CD4-positive, alpha-beta T cell treated with Interleukin-2 at 100 ng/mL for 4 hours (primary cell): ENCODE measurements around the gene ENAM.
"Not testable (repeated sequence)": the region's sequence is repeated elsewhere in the genome, so short reads cannot be mapped to it uniquely, and the experiment has no call there.

Experiments used
- DNase-seq: peaks from one replicate; pipeline ENCODE4 v3.0.0-alpha.2; 2020; ENCODE audit warnings: low spot score

ENAM gene

DNA sequence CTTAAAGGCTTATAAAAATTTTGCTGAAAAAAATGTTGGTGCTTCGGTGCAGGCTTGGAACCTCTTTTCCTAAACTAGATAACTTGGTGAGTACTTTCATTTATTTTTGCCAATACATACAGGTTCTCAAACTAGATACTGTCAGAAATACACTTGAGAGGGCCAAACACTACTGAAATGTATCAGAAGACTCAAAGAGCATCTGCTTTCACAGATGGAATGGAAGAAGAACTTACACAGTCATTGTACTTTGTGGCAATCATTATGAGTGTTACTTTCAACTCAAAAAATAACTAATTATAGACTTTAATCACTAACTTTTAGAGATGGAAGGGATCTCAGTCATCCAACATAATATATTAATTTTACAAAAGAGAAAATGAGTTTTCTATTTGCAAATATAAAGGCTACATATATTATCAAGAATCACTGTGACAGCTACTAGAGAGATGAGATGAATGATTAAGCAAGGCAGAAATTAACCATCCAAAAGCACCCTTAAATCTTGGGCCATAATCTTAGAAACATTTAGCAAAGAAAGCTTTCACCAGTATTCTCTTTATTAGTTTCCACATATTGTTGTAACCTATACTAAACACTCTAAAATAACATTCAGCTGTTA is 1.0 kb downstream of the ENAM start:
- DNase-seq = no peak

DNA sequence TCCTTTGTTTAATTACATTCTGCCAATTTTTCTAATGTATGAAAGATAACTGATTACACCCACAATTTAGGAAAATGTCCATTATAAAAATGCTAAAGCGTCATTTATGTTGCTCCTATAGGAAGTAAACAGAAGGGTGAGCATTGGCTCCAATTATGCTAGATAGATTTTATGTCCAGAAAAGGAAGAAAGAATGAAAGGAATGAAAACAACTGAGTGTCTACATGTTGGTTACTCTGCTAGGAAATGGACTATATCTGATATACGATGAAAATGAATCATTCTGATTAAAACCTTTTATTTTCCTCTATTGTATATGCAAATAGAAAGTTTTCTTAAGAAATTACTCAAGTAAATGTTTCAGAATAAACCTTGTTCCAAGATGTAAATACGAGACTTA is 1.6 kb downstream of the ENAM start:
- no peak for DNase-seq

DNA sequence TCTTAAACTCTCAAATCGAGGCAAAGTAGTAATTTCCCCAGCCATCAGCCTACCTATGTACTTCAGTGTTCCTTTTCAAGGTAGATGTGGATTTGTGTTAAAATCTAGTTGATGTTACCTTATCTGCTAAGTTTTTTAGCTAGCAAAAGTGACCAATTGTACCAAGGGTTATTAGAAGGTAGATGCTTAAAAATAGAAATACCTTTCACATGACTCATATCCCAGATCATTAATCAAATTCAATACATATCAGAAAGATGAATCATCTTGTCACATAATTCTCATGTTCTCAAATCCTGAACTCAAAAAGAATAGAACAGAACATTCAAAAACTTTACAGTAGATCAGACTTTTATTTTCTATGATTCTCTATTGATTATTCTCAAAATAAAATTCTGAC is 3.5 kb downstream of the ENAM start:
- DNase-seq = no peak

DNA sequence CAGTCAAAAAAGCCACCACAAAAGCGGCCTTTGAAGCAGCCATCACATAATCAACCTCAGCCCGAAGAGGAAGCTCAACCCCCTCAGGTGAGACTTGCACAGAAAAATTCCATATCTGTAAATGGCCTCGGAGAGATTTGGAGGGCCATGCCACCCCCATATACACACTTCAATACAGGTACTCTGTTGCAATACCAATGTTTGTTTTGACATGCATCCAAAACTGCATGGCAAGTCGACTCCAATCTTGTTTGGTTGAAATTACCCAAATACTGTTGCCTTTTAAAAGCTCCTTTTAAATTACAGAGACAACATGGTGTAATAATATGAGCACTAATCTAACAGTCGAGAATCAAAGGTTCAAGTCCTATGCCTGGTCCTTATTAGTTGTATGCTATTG is 5.9 kb downstream of the ENAM start:
- no peak for DNase-seq

- DNase-seq = no peak
Observed at GRCh38 chr4:70637239-70637913, 8.8 kb downstream of the ENAM start.

DNA sequence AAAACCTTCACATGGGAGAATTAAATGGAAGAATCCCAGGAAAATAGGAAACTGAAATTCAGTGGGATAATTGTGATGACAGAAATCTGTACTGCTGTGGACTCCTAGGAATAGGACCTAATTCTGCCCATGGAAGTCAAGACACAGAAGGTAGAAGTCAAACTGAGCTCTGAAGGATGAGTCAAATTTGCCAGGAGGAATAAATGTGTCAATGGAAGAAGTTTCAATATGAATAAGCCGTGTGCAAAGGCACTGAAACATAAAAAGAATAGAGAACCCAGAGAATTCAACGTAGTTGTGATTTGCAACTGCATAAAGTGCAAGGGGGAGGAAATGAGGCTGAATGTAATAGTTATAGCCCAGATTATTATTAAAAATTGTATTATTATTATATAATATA is 11.6 kb downstream of the ENAM start:
- no peak for DNase-seq

DNA sequence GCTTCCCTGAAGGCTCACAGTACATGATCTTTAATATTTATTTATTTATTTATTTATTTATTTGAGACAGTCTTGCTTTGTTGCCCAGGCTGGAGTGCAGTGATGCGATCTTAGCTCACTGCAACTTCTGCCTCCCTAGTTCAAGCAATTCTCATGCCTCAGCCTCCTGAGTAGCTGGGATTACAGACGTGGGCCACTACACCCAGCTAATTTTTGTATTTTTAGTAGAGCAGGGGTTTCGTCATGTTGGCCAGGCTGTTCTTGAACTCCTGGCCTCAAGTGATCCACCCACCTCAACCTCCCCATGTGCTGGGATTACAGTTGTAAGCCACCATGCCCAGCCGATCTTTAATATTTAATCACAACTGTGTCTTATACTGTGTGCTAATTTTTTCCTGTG is 22.2 kb downstream of the ENAM start:
- DNase-seq = not testable (repeated sequence)

DNA sequence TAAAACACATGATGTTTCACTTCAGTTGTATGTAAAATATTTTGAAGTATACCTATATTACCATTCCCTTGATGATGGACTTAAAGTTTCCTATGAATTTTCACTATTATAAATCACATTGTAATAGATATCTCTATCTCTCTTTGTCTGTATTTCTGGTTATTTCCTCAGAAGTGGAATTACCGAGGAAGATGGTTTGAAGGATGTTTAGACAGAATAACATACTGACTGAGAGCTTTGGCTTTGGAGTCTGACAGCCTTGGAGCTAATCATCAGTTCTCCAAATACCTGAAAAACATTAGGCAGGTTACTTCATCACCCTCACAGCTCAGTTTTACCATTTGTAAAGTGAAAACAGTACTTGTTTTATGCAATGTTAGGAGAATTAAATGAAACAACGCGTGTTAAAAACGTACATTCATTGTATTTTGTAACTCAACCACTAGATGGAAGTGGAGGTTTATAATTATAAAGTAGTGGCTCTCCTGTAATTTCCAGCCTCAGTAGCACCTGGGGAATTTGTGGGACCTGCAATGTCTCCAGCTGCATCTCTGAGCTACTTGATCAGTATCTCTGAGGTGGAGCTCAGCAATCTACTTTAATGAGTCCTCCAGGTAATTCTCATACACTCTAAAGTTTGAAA is 23.4 kb downstream of the ENAM start:
- DNase-seq = peak; percentile 48

DNA sequence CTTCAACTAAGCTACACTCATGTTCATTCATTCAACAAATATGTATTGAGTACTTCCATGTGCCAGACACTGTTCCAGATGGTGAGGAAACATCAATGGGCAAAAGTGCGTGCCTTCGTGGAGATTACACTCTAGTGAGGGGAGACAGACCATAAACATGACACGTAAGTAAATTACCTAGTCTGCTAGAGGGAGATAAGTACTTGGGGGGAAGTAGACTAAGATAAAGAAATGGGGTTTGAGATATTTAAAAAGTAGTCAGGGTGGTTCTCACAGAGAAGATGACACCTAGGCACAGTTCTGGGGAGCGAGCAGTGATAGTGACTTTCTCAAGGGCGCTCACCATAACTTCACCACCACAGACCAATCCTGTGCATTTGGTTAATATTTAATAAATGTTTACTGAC is 26.1 kb downstream of the ENAM start:
- no peak for DNase-seq

DNA sequence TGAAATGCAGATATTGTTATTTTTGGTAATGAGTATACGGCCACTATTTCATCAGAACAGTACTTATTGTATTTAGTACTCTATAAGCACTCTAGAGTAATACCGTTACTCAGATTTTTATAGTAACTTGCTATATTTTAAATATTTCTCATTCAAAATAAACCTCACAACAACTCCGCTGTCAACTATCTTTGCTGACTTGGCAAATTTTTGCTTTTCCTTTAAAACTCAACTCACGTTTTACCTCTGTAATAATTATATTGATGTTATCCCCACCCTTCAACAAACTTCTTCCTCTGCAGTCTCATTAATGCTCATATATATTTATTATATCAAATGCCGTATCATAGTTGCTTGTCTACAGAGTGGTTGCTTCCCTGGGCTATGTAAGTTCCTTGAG is 28.8 kb downstream of the ENAM start:
- no peak for DNase-seq

DNA sequence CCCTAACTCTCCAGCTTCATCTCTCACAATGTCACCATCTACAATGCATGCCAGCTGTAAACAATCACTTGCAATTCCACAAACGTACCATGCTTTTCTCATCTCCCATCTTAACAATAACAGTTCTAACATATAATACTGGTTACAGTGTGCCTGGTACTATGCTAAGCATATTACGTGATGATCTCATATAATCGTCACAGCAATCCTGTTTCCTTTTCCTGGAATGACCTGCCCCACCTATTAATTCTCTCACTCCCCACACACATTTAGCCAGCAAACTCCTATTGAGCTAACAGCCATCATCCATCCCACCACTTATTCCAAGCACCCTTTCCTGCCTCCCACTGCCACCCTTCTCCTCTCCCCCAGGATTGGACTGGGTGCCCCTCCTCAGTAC is 29.9 kb downstream of the ENAM start:
- no peak for DNase-seq

GRCh38 chr4:70660106-70660505 is 31.6 kb downstream of the ENAM start:
- no peak for DNase-seq

GRCh38 chr4:70661309-70661922 is 32.9 kb downstream of the ENAM start:
- DNase-seq = not testable (repeated sequence)

GRCh38 chr4:70666369-70666768 is 37.8 kb downstream of the ENAM start, which contains the start of gene JCHAIN:
Gene JCHAIN (minus strand): TSS chr4:70666508. CDS start chr4:70666490, 18 bp downstream.
- DNase-seq = no peak

GRCh38 chr4:70667740-70668535 is 39.4 kb downstream of the ENAM start:
- DNase-seq = no peak

DNA sequence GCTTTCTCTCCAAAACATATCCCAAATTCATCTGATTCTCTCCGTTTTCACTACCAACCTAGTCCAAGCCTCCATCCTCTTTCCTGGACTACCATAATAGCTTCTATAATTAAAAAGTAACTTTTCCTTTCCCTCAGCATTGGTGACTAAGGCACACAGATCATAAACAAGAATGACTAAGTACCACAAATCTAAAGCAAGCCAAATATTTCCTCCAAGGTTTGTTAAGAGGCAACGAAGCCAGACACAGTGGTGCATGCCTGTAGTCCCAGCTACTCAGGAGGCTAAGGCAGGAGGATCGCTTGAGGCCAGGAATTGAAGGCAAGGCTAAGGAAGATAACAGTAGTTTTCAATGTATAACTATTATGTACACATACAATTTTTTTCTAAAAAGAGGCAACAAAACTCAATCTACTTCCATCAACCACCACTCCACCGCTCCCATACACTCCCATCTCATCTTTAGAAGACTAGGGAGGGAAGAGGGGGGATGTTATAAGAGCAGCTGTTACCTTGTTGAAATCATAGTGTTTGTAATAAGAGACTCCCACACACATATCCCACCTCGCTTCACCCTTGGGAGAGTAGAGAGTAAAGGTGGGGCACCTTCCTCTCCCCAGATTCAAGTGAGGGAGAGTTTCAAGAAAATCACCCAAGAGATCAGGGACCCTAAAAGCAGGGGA is 41.9 kb downstream of the ENAM start:
- DNase-seq = no peak

DNA sequence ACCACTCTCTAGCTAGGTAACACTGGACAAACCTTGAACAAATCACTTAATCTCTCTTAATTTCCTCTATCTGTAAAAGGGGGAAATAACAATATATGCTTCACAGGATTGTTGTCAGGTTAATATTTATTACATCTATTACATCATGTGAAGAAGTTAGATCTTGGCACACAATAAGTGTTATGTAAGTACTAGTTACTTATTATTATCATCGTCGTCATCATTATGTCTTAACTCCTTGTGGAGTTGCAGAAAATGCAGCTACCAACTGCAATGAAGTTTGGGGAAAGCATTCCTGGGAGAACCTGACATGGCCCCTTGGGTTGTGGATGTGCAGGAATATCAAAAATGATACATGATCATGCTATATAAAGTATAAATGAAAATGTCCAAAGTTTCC is 42.5 kb downstream of the ENAM start:
- DNase-seq = no peak

DNA sequence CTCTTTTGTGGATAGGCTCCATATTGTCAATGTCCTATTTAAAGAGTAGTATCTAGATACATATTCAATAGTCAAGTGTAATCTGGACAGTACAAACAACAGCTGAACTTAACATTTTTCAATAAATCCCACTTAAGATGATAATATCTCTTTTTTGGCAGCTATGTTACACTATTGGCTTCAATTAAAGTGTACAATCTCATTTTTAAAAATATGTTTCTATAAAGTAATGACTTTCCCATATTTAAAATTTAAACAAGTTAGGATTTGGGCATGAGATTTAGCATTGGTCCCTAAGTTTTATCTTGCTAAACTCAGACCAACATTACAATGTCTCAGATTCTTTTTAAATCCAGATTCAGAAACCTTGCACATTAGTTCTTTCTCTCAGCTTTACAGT is 45.6 kb downstream of the ENAM start:
- no peak for DNase-seq

DNA sequence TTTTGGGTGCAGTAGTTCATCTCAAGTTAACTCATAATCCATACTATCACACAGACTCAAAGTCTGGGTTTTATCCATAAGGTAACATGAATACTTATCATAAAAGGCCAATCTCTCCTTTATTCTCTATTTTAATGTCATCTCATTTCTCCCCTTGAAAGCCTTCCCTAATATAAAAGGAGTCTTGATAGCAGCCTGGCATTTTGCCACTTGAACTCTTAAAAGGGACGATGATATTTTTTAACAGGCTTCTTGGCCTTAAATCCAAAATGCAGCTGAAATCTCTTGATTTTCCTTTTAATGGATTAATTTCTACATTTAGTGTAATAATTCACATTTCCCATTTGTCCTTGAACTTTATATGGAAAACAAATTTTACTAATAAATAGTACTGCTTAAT is 46.2 kb downstream of the ENAM start:
- DNase-seq = no peak

GRCh38 chr4:70676554-70677090 is 48.1 kb downstream of the ENAM start:
- DNase-seq = no peak

- peak; percentile 17 for DNase-seq
Observed at GRCh38 chr4:70678383-70678999, 49.9 kb downstream of the ENAM start.
